GM18951 (cell line): ENCODE results near the gene GREB1L.

Source experiments
- POLR2A ChIP-seq: IDR thresholded peaks from 4 replicates; pipeline ENCODE4 v1.6.1; 2011; ENCODE audit warnings: mild to moderate bottlenecking; ENCODE audit not compliant: insufficient read length, insufficient read depth; ENCODE audit errors: extremely low read depth
- in situ Hi-C: fragments of 300-500 bp; cut with MboI; formaldehyde crosslinking; loops from one replicate; pipeline ENCODE4 v1.12.0; 2022; ENCODE audit warnings: low sequenced_read_pairs, mixed read lengths, inconsistent platforms; ENCODE audit not compliant: unreplicated experiment

The GREB1L gene

GRCh38 chr18:21242780-21243401 is 859 bp downstream of the GREB1L start:
- in situ Hi-C loops, result no loop called here
- TF ChIP-seq POLR2A, result no peak

GRCh38 chr18:21254576-21254975 is 12.5 kb downstream of the GREB1L start:
- TF ChIP-seq POLR2A, result no peak
- in situ Hi-C loops, result no loop called here

DNA sequence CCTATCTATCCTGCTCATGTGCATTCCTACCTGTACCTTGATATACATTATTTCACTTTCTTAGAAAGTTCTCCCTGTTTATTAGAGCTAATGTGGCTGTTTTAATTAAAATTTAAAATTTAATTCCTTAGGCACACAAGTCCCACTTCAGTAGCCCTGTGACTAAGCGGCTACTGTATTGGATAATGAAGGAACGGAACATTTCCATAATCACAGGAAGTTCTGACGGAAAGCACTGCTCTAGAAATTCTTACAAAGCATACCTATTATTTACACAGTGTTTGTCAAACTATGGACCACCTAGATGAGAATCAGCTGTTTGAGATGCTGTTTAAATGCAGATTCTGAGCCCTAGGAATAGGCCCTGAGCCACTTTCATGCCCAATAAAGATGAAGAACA is 13.2 kb downstream of the GREB1L start:
- in situ Hi-C loops, result no loop called here
- TF ChIP-seq POLR2A, result no peak

GRCh38 chr18:21257386-21257785 is 15.4 kb downstream of the GREB1L start:
- in situ Hi-C loops, result no loop called here
- no peak for TF ChIP-seq POLR2A

DNA sequence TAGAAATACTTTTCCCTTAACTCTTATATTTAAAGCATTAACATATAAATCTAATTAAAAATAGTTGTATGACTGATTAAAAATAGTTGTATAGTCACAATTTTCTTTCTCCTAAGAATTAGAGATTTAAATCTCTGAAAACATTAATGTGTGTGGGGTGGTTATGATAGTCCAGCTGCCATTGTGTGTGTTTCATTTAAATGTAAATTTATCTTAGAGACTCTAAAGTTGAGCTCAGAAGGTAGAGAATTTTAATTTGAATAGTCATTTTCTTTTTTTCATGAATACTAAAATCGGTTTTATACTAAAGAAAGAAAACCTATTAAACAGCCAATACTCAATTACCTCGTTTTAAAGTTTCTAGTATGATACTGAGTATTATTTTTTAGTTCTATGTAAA is 18.6 kb downstream of the GREB1L start:
- in situ Hi-C loops, result no loop called here
- no peak for TF ChIP-seq POLR2A

DNA sequence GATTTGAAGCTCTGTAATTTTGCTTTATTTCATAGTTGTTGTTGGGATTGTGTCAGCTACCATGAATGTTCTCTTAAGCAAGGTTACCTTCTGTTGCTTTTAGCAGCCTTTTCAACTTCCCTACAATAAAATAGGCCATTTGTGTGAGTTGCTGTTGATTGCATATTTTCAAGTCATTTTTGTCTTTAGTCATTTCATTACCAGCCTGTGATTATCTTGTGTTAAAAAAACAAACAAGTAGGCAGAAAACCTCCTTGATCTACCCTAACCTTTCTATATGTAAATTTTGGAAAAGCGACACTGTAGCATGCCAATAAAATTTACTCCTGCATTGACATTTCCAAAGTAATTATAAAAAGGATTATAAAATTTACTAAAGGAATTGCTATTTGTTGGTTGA is 19.3 kb downstream of the GREB1L start:
- TF ChIP-seq POLR2A, result no peak
- in situ Hi-C loops, result no loop called here

GRCh38 chr18:21262244-21262643 is 20.2 kb downstream of the GREB1L start:
- in situ Hi-C loops, result no loop called here
- TF ChIP-seq POLR2A, result no peak

- in situ Hi-C loops, result no loop called here
- TF ChIP-seq POLR2A, result no peak
Observed at GRCh38 chr18:21262979-21263378, 20.9 kb downstream of the GREB1L start.

- in situ Hi-C loops, result no loop called here
- TF ChIP-seq POLR2A, result no peak
Observed at GRCh38 chr18:21264651-21265050, 22.6 kb downstream of the GREB1L start.

DNA sequence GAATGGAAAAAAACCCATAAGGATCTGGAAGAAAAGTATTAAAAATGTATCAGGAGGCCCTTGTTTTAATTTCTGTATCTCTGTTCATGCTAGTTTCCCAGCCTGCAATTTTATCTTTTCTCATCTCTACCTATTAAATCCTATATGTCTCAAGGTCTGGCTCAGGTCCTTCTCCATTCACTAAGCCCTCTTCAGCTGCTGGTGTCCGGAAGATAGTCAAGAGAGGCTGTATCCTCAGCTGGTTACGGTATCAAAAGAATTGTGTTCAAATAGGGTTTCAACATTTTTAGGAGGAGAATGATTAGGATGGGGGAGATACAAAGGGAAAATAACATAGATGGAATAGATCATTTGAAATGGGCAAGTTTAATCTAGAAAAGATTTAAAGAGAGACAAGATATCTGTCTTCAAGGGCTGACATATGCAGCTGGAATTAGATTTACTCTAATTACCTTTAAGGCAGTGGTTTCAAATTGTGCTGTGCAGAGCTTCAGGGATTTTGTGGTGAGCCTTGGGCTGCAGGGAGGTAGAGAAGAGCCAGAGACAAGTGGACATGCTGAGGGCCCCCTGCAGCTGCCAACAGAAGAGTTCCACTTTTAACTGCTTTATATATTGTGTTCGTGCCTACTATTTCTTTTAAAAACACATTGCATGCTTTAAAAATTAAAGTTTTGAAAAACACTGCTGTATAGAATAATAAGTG is 24.1 kb downstream of the GREB1L start:
- TF ChIP-seq POLR2A, result no peak
- in situ Hi-C loops, result no loop called here

- TF ChIP-seq POLR2A, result no peak
- in situ Hi-C loops, result no loop called here
Observed at GRCh38 chr18:21267400-21267799, 25.4 kb downstream of the GREB1L start.

GRCh38 chr18:21269349-21269748 is 27.3 kb downstream of the GREB1L start:
- no peak for TF ChIP-seq POLR2A
- in situ Hi-C loops, result no loop called here

DNA sequence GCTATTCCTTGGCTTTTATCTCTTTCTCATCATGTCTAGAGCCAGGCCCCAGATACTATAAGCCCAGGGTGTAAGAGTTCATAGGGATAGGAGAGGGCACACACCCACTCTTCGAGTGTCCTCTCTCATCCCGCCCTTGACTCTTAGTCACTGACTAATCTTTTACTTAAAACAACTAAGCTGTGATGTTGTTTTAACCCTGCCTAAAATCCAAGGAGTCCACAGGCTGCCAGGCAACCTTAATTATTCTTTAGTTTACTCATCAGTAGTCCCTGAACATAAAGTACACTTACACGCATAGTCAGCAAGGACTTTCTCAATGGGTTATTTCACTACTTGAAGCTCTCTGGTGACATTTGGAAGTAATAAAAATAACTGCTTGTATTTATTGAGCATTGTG is 28.4 kb downstream of the GREB1L start:
- in situ Hi-C loops, result no loop called here
- no peak for TF ChIP-seq POLR2A

GRCh38 chr18:21272016-21272579 is 30.1 kb downstream of the GREB1L start:
- in situ Hi-C loops, result no loop called here

More at GRCh38 chr18:21272016-21272579, 30.1 kb downstream of the GREB1L start:
- TF ChIP-seq POLR2A, result no peak
